ENCODE measurements around the gene OR5H14.
"Not testable (repeated sequence)": the region's sequence is repeated elsewhere in the genome, so short reads cannot be mapped to it uniquely, and the experiment has no call there.

OR5H14 gene

GRCh38 chr3:98147179-98147578 is at the start of gene OR5H14:
TSS of gene OR5H14 (plus strand) at chr3:98147479. CDS start at chr3:98149386, 1,907 bp downstream.
- DNase-seq (ENCODE audit: low read depth in 3 of 3, low spot score in 1 of 3): no peak

GRCh38 chr3:98099848-98100247 is 47.4 kb upstream of the OR5H14 start:
- DNase-seq (ENCODE audit: low read depth in 3 of 3, low spot score in 1 of 3): no peak

GRCh38 chr3:98108162-98108561 is 39.1 kb upstream of the OR5H14 start:
- DNase-seq (ENCODE audit: low read depth in 3 of 3, low spot score in 1 of 3): no peak

- no peak for DNase-seq (ENCODE audit: low read depth in 3 of 3, low spot score in 1 of 3)
Observed at GRCh38 chr3:98109807-98110549, 37.3 kb upstream of the OR5H14 start.

GRCh38 chr3:98110550-98110908 is 36.8 kb upstream of the OR5H14 start:
- DNase-seq (ENCODE audit: low read depth in 3 of 3, low spot score in 1 of 3): no peak

GRCh38 chr3:98114264-98114663 is 33.0 kb upstream of the OR5H14 start:
- no peak for DNase-seq (ENCODE audit: low read depth in 3 of 3, low spot score in 1 of 3)

- DNase-seq (ENCODE audit: low read depth in 3 of 3, low spot score in 1 of 3): no peak
Observed at GRCh38 chr3:98115717-98116116, 31.6 kb upstream of the OR5H14 start.

GRCh38 chr3:98130421-98130820 is 16.9 kb upstream of the OR5H14 start, which contains the start of gene OR5H1:
TSS of gene OR5H1 (plus strand) at chr3:98130721. CDS start at chr3:98132698, 1,977 bp downstream.
- no peak for DNase-seq (ENCODE audit: low read depth in 3 of 3, low spot score in 1 of 3)

- DNase-seq (ENCODE audit: low read depth in 3 of 3, low spot score in 1 of 3): no peak
Observed at GRCh38 chr3:98136631-98137030, 10.6 kb upstream of the OR5H14 start.

- not testable (repeated sequence) for DNase-seq (ENCODE audit: low read depth in 3 of 3, low spot score in 1 of 3)
Observed at GRCh38 chr3:98137826-98138557, 9.3 kb upstream of the OR5H14 start.

- DNase-seq (ENCODE audit: low read depth in 3 of 3, low spot score in 1 of 3): no peak
Observed at GRCh38 chr3:98140531-98140930, 6.7 kb upstream of the OR5H14 start.

GRCh38 chr3:98148751-98149150 is 1.5 kb downstream of the OR5H14 start:
- DNase-seq (ENCODE audit: low read depth in 3 of 3, low spot score in 1 of 3): no peak

GRCh38 chr3:98149456-98149855 is 2.2 kb downstream of the OR5H14 start:
- not testable (repeated sequence) for DNase-seq (ENCODE audit: low read depth in 3 of 3, low spot score in 1 of 3)

GRCh38 chr3:98151241-98151640 is 4.0 kb downstream of the OR5H14 start:
- DNase-seq (ENCODE audit: low read depth in 3 of 3, low spot score in 1 of 3): no peak

GRCh38 chr3:98166396-98166795 is 19.1 kb downstream of the OR5H14 start, which contains the start of gene OR5H15:
TSS of gene OR5H15 (plus strand) at chr3:98166696. CDS start at chr3:98168700, 2,004 bp downstream.
- no peak for DNase-seq (ENCODE audit: low read depth in 3 of 3, low spot score in 1 of 3)

GRCh38 chr3:98171071-98171470 is 23.8 kb downstream of the OR5H14 start:
- no peak for DNase-seq (ENCODE audit: low read depth in 3 of 3, low spot score in 1 of 3)

GRCh38 chr3:98172621-98173020 is 25.3 kb downstream of the OR5H14 start:
- no peak for DNase-seq (ENCODE audit: low read depth in 3 of 3, low spot score in 1 of 3)

GRCh38 chr3:98180319-98180890 is 33.1 kb downstream of the OR5H14 start:
- no peak for DNase-seq (ENCODE audit: low read depth in 3 of 3, low spot score in 1 of 3)

- DNase-seq (ENCODE audit: low read depth in 3 of 3, low spot score in 1 of 3): no peak
Observed at GRCh38 chr3:98182196-98182595, 34.9 kb downstream of the OR5H14 start.

GRCh38 chr3:98185180-98185579 is 37.9 kb downstream of the OR5H14 start:
- no peak for DNase-seq (ENCODE audit: low read depth in 3 of 3, low spot score in 1 of 3)

GRCh38 chr3:98188545-98188944 is 41.3 kb downstream of the OR5H14 start:
- DNase-seq (ENCODE audit: low read depth in 3 of 3, low spot score in 1 of 3): no peak

GRCh38 chr3:98190911-98191310 is 43.6 kb downstream of the OR5H14 start:
- DNase-seq (ENCODE audit: low read depth in 3 of 3, low spot score in 1 of 3): not testable (repeated sequence)

All from stimulated activated CD4-positive, alpha-beta T cell treated with anti-CD3 and anti-CD28 coated beads, TNF-alpha, amount 100 ng/mL, for 1 hour (primary cell).